Fibroblast of pulmonary artery (primary cell): ENCODE results near the gene GPC5.

ENCODE experiments used
- DNase-seq: peaks from one replicate; pipeline ENCODE4 v3.0.0-alpha.2; 2010; ENCODE audit warnings: low read depth
- H3K4me3 ChIP-seq: replicated peaks from 2 replicates; pipeline ENCODE4 v1.5.1; 2011; ENCODE audit warnings: low read depth, mild to moderate bottlenecking, control low read depth, low read length, moderate library complexity
- CTCF ChIP-seq: IDR thresholded peaks from 2 replicates; pipeline ENCODE4 v1.5.1; 2011; ENCODE audit warnings: mild to moderate bottlenecking, control low read depth, low read length, inconsistent platforms; ENCODE audit errors: missing control alignments

The GPC5 gene

GRCh38 chr13:92412996-92413395 is 1014.6 kb downstream of the GPC5 start:
- DNase-seq: no peak
- no peak for TF ChIP-seq CTCF
- H3K4me3 ChIP-seq: no peak overlapping the region

GRCh38 chr13:92413452-92413851 is 1015.0 kb downstream of the GPC5 start:
- no peak for DNase-seq
- no peak overlapping the region for H3K4me3 ChIP-seq
- TF ChIP-seq CTCF: no peak

GRCh38 chr13:92414851-92415250 is 1016.4 kb downstream of the GPC5 start:
- H3K4me3 ChIP-seq: no peak overlapping the region
- no peak for DNase-seq
- TF ChIP-seq CTCF: no peak

- no peak for TF ChIP-seq CTCF
- H3K4me3 ChIP-seq: no peak overlapping the region
- DNase-seq: no peak
Measured at GRCh38 chr13:92415781-92416180, 1017.4 kb downstream of the GPC5 start.

GRCh38 chr13:92418818-92419412 is 1020.5 kb downstream of the GPC5 start:
- no peak overlapping the region for H3K4me3 ChIP-seq
- DNase-seq: no peak
- no peak for TF ChIP-seq CTCF

GRCh38 chr13:92429231-92429630 is 1030.8 kb downstream of the GPC5 start:
- no peak for TF ChIP-seq CTCF
- no peak for DNase-seq
- H3K4me3 ChIP-seq: no peak overlapping the region

- DNase-seq: no peak
- TF ChIP-seq CTCF: no peak
- no peak overlapping the region for H3K4me3 ChIP-seq
Measured at GRCh38 chr13:92433386-92433785, 1035.0 kb downstream of the GPC5 start.
